ENCODE data around the gene PIP5K1B.

- TF ChIP-seq, protein P1, sequence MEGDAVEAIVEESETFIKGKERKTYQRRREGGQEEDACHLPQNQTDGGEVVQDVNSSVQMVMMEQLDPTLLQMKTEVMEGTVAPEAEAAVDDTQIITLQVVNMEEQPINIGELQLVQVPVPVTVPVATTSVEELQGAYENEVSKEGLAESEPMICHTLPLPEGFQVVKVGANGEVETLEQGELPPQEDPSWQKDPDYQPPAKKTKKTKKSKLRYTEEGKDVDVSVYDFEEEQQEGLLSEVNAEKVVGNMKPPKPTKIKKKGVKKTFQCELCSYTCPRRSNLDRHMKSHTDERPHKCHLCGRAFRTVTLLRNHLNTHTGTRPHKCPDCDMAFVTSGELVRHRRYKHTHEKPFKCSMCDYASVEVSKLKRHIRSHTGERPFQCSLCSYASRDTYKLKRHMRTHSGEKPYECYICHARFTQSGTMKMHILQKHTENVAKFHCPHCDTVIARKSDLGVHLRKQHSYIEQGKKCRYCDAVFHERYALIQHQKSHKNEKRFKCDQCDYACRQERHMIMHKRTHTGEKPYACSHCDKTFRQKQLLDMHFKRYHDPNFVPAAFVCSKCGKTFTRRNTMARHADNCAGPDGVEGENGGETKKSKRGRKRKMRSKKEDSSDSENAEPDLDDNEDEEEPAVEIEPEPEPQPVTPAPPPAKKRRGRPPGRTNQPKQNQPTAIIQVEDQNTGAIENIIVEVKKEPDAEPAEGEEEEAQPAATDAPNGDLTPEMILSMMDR (IDR thresholded peaks at IDR 0.05): no peak
- no peak for TF ChIP-seq POLR2A (IDR thresholded peaks at IDR 0.05)
Measured at GRCh38 chr9:68973619-68974018, 268.6 kb downstream of the PIP5K1B start.
